HepG2 (cell line): ENCODE measurements around the gene EEPD1. TPM values are rescaled to one million over a fixed set of nuclear protein-coding genes. Genes with fewer than 3 reads are reported as not detected.

Experiments used
- ATRX ChIP-seq: sonication (generic); formaldehyde crosslinking; IDR thresholded peaks from 2 replicates; pipeline ENCODE4 v1.4.0; 2020; ENCODE audit warnings: missing genetic modification reagents, borderline replicate concordance
- BCL6 ChIP-seq: IDR thresholded peaks from 2 replicates; pipeline ENCODE4 v1.6.1; 2016; ENCODE audit warnings: missing genetic modification reagents, missing compliant biosample characterization
- BRD4 ChIP-seq: sonication (generic); formaldehyde crosslinking; IDR thresholded peaks from 2 replicates; pipeline ENCODE4 v1.4.0; 2020; ENCODE audit warnings: missing genetic modification reagents
- CEBPG ChIP-seq: IDR thresholded peaks from 2 replicates; pipeline ENCODE4 v1.6.1; 2016
- DPF2 ChIP-seq: sonication (generic); formaldehyde crosslinking; IDR thresholded peaks from 2 replicates; pipeline ENCODE4 v1.4.0; 2020; ENCODE audit warnings: mild to moderate bottlenecking, low read depth, missing genetic modification reagents, borderline replicate concordance
- EP300 ChIP-seq, 3 experiments: sonication (generic) in 1 of 3; formaldehyde crosslinking in 1 of 3; IDR thresholded peaks; 2 replicates each; pipeline versions ENCODE4 v1.5.1 to v1.6.1; 2011 to 2020; ENCODE audit warnings: low read depth in 2 of 3, low read length in 2 of 3, borderline replicate concordance in 1 of 3, improper control_type of control experiment in 1 of 3, mild to moderate bottlenecking in 1 of 3, missing genetic modification reagents in 1 of 3, moderate library complexity in 1 of 3
- IRF2 ChIP-seq: IDR thresholded peaks from 2 replicates; pipeline ENCODE4 v1.6.1; 2018; ENCODE audit warnings: missing genetic modification reagents, missing compliant biosample characterization
- KAT8 ChIP-seq: IDR thresholded peaks from 2 replicates; pipeline ENCODE4 v1.6.1; 2016; ENCODE audit warnings: missing genetic modification reagents, missing compliant biosample characterization
- MEF2D ChIP-seq: sonication (generic); formaldehyde crosslinking; IDR thresholded peaks from 2 replicates; pipeline ENCODE4 v1.5.1; 2020; ENCODE audit warnings: mild to moderate bottlenecking, missing genetic modification reagents
- NPAS2 ChIP-seq: sonication (generic); formaldehyde crosslinking; IDR thresholded peaks from 2 replicates; pipeline ENCODE4 v1.8.0; 2022; ENCODE audit warnings: mild to moderate bottlenecking, missing genetic modification reagents, borderline replicate concordance
- PHF20 ChIP-seq: sonication (generic); formaldehyde crosslinking; IDR thresholded peaks from 2 replicates; pipeline ENCODE4 v1.5.0; 2020; ENCODE audit warnings: mild to moderate bottlenecking, missing genetic modification reagents
- SSRP1 ChIP-seq: IDR thresholded peaks from 2 replicates; pipeline ENCODE4 v1.6.1; 2016; ENCODE audit warnings: control low read depth
- TEAD2 ChIP-seq: sonication (generic); formaldehyde crosslinking; IDR thresholded peaks from 2 replicates; pipeline ENCODE4 v1.9.0; 2021; ENCODE audit warnings: missing genetic modification reagents
- TERF1 ChIP-seq: sonication (generic); formaldehyde crosslinking; IDR thresholded peaks from 2 replicates; pipeline ENCODE4 v1.8.0; 2022; ENCODE audit warnings: mild to moderate bottlenecking, missing genetic modification reagents, moderate library complexity
- TOE1 ChIP-seq: sonication (generic); formaldehyde crosslinking; IDR thresholded peaks from 2 replicates; pipeline ENCODE4 v1.4.0; 2020; ENCODE audit warnings: mild to moderate bottlenecking, missing genetic modification reagents
- ZNF232 ChIP-seq: sonication (generic); formaldehyde crosslinking; IDR thresholded peaks from 2 replicates; pipeline ENCODE4 v1.4.0; 2020; ENCODE audit warnings: missing genetic modification reagents, borderline replicate concordance
- ZNF274 ChIP-seq: sonication (generic); formaldehyde crosslinking; IDR thresholded peaks from 2 replicates; pipeline ENCODE4 v1.5.1; 2020; ENCODE audit warnings: mild to moderate bottlenecking, missing genetic modification reagents
- ZNF430 ChIP-seq: sonication (generic); formaldehyde crosslinking; IDR thresholded peaks from 2 replicates; pipeline ENCODE4 v1.9.0; 2021; ENCODE audit warnings: mild to moderate bottlenecking, missing genetic modification reagents
- ZNF552 ChIP-seq: sonication (generic); formaldehyde crosslinking; IDR thresholded peaks from 2 replicates; pipeline ENCODE4 v1.9.0; 2022; ENCODE audit warnings: missing genetic modification reagents, mild to moderate bottlenecking, borderline replicate concordance
- ZNF558 ChIP-seq: sonication (generic); formaldehyde crosslinking; IDR thresholded peaks from 2 replicates; pipeline ENCODE4 v1.9.0; 2022; ENCODE audit warnings: mild to moderate bottlenecking, missing genetic modification reagents, borderline replicate concordance
- ZNF589 ChIP-seq: sonication (generic); formaldehyde crosslinking; conservative IDR thresholded peaks from 2 replicates; pipeline ENCODE4 v1.8.0; 2022; ENCODE audit warnings: mild to moderate bottlenecking, moderate library complexity, missing genetic modification reagents
- ZNF652 ChIP-seq: IDR thresholded peaks from 2 replicates; pipeline ENCODE4 v1.6.1; 2016; ENCODE audit warnings: low read depth, borderline replicate concordance
- ZNF781 ChIP-seq: sonication (generic); formaldehyde crosslinking; IDR thresholded peaks from 2 replicates; pipeline ENCODE4 v1.5.1; 2020; ENCODE audit warnings: borderline replicate concordance, mild to moderate bottlenecking, missing genetic modification reagents; ENCODE audit errors: not compliant biosample characterization
- polyA plus RNA-seq, 8 experiments: library from polyadenylated mRNA; depleted of rRNA in 3 of 8; stranded (reverse) in 7 of 8; unstranded in 1 of 8; fragments of >200 nt; fragmentation: Illumina TruSeq in 4 of 8; extraction: Trizol in 4 of 8; gene quantifications; 2 replicates each; pipeline versions ENCODE4 v1.2.1 to v1.2.3, GENCODE V29; 2011 to 2016; ENCODE audit warnings: low read depth in 4 of 8, missing spikeins in 1 of 8, mixed read lengths in 1 of 8; ENCODE audit not compliant: insufficient read depth in 1 of 8
- total RNA-seq, 5 experiments: library from RNA; depleted of rRNA; stranded (reverse); fragments of >200 nt; fragmentation: Illumina TruSeq; extraction: Trizol; gene quantifications; 2 replicates each; pipeline ENCODE4 v1.2.3, GENCODE V29; 2016; ENCODE audit warnings: low read depth in 1 of 5

Gene EEPD1
- total and polyA plus RNA-seq, 2 of the 13 experiments (the other 11 are each of a cell fraction or from before 2014, with no cell fraction given), result 10.1 to 16.4 TPM

- no peak for TF ChIP-seq ZNF589 (CRISPR knock-in tag)
- TF ChIP-seq DPF2 (CRISPR knock-in tag), result 0 out of 2 replicates have a peak, but pooled peaks have one; percentile 29
- peak in 1 of 2 experiments; percentile 67; a peak in 2 of 4 replicates for TF ChIP-seq EP300 (IDR thresholded peaks at IDR 0.05; ENCODE audit: low read depth in 2 of 2, low read length in 2 of 2)
- peak; percentile 60; the same call in 1 of the 2 replicates for TF ChIP-seq EP300 (CRISPR knock-in tag; IDR thresholded peaks at IDR 0.05; ENCODE audit: borderline replicate concordance)
- TF ChIP-seq ZNF274, result no peak
- no peak for TF ChIP-seq TOE1
- TF ChIP-seq TERF1 (CRISPR knock-in tag), result no peak
- no peak for TF ChIP-seq TEAD2 (CRISPR knock-in tag)
- peak; percentile 56; the same call in 1 of the 2 replicates for TF ChIP-seq IRF2 (CRISPR knock-in tag)
- no peak for TF ChIP-seq MEF2D (CRISPR knock-in tag)
- TF ChIP-seq BRD4, result no peak
- no peak for TF ChIP-seq ATRX (CRISPR knock-in tag)
- no peak for TF ChIP-seq NPAS2 (CRISPR knock-in tag)
- TF ChIP-seq ZNF552 (CRISPR knock-in tag), result no peak
- TF ChIP-seq SSRP1, result no peak
- no peak for TF ChIP-seq ZNF430 (CRISPR knock-in tag)
- TF ChIP-seq KAT8 (CRISPR knock-in tag), result no peak
- TF ChIP-seq BCL6, result 0 out of 2 replicates have a peak, but pooled peaks have one; percentile 28
- TF ChIP-seq PHF20 (CRISPR knock-in tag), result no peak
- 0 out of 2 replicates have a peak, but pooled peaks have one; percentile 15 for TF ChIP-seq CEBPG (CRISPR knock-in tag)
- TF ChIP-seq ZNF652, result no peak
- TF ChIP-seq ZNF232, result no peak; the same call in 1 of the 2 replicates
- 0 out of 2 replicates have a peak, but pooled peaks have one; percentile 40 for TF ChIP-seq ZNF558
- no peak for TF ChIP-seq ZNF781
Observed at GRCh38 chr7:36291387-36292316, 138.6 kb downstream of the EEPD1 start (continued).
